Measurements from ENCODE around the gene ZNF654. TPM values are rescaled to one million over a fixed set of nuclear protein-coding genes. Genes with fewer than 3 reads are reported as not detected.

ZNF654 gene
- polyA plus RNA-seq, 3 donors, result 3.0 to 7.2 (median 4.8) TPM

- Histone ChIP-seq H3K9ac (ENCODE audit: insufficient read depth, low read length, poor library complexity, severe bottlenecking) (no peak overlapping the region), H3K4me2 (replicated peaks; ENCODE audit: extremely low read depth, low read length, poor library complexity, severe bottlenecking) (no peak overlapping the region), H3K4me3 (replicated peaks in 1 of 3; ENCODE audit: low read depth in 2 of 3, low read length in 3 of 3) (no peak overlapping the region), H3K9me3 (replicated peaks in 1 of 2; ENCODE audit: control insufficient read depth in 1 of 2, insufficient read depth in 1 of 2, low read length in 2 of 2) (no peaks in the 10 kb centered on the region), H3K36me3 (replicated peaks in 1 of 2; ENCODE audit: control insufficient read depth in 1 of 2, insufficient read depth in 2 of 2, low read length in 2 of 2) (peaks cover 66 to 96% of the 10 kb centered on the region in 2 donors), H4K20me1 (ENCODE audit: insufficient read depth, low read length) (no peaks in the 10 kb centered on the region), H3K4me1 (ENCODE audit: control insufficient read depth in 1 of 2, insufficient read depth in 2 of 2, low read length in 2 of 2) (no peaks in the 10 kb centered on the region), H3K79me2 (ENCODE audit: insufficient read depth, low read length) (peaks cover 5% of the 10 kb centered on the region), H3K27ac (ENCODE audit: low read depth in 1 of 2, low read length in 2 of 2) (no peak overlapping the region), H3K27me3 (ENCODE audit: control insufficient read depth in 2 of 2, insufficient read depth in 2 of 2, low read length in 2 of 2) (no peaks in the 10 kb centered on the region), H2AFZ (ENCODE audit: insufficient read depth, low read depth, low read length, poor library complexity, severe bottlenecking) (no peak overlapping the region)
- no peak for TF ChIP-seq CTCF (IDR thresholded peaks at IDR 0.05)
- WGBS (ENCODE audit: insufficient coverage), result no CpG with 5 or more reads among the region's 1 CpG
- Mint-ChIP-seq H3K4me3 (no peak overlapping the region), H3K27ac (no peak overlapping the region), H3K4me1 (no peaks in the 10 kb centered on the region), H3K36me3 (peaks cover 53 to 68% of the 10 kb centered on the region in 2 donors), H3K27me3 (ENCODE audit: low read depth in 3 of 3) (no peaks in the 10 kb centered on the region), H3K9me3 (no peaks in the 10 kb centered on the region)
- intact Hi-C loops (cut with micrococcal nuclease), result no loop called here
- no peak for DNase-seq
These were observed 78.8 kb downstream of the ZNF654 start for GRCh38 chr3:88137836-88138235.

GRCh38 chr3:88141458-88142083 lies 82.5 kb downstream of the ZNF654 start:
- peaks cover 38 to 50% of the 10 kb centered on the region in 2 donors for H3K36me3 Mint-ChIP-seq

More at GRCh38 chr3:88141458-88142083, 82.5 kb downstream of the ZNF654 start:
- Histone ChIP-seq H3K9me3 (replicated peaks in 1 of 2; ENCODE audit: control insufficient read depth in 1 of 2, insufficient read depth in 1 of 2, low read length in 2 of 2) (no peaks in the 10 kb centered on the region), H3K4me1 (ENCODE audit: control insufficient read depth in 1 of 2, insufficient read depth in 2 of 2, low read length in 2 of 2) (no peaks in the 10 kb centered on the region), H3K27ac (ENCODE audit: low read depth in 1 of 2, low read length in 2 of 2) (no peak overlapping the region), H3K9ac (ENCODE audit: insufficient read depth, low read length, poor library complexity, severe bottlenecking) (no peak overlapping the region), H2AFZ (ENCODE audit: insufficient read depth, low read depth, low read length, poor library complexity, severe bottlenecking) (no peak overlapping the region), H4K20me1 (ENCODE audit: insufficient read depth, low read length) (no peaks in the 10 kb centered on the region), H3K79me2 (ENCODE audit: insufficient read depth, low read length) (peaks cover 5% of the 10 kb centered on the region), H3K27me3 (ENCODE audit: control insufficient read depth in 2 of 2, insufficient read depth in 2 of 2, low read length in 2 of 2) (no peaks in the 10 kb centered on the region), H3K4me2 (replicated peaks; ENCODE audit: extremely low read depth, low read length, poor library complexity, severe bottlenecking) (no peak overlapping the region), H3K4me3 (replicated peaks in 1 of 3; ENCODE audit: low read depth in 2 of 3, low read length in 3 of 3) (no peak overlapping the region), H3K36me3 (replicated peaks in 1 of 2; ENCODE audit: control insufficient read depth in 1 of 2, insufficient read depth in 2 of 2, low read length in 2 of 2) (peaks cover 47 to 60% of the 10 kb centered on the region in 2 donors)
- Mint-ChIP-seq H3K4me3 (no peak overlapping the region), H3K27me3 (ENCODE audit: low read depth in 3 of 3) (no peaks in the 10 kb centered on the region), H3K27ac (no peak overlapping the region), H3K9me3 (no peaks in the 10 kb centered on the region), H3K4me1 (no peaks in the 10 kb centered on the region)
- 67% methylated on average over 3 of the region's 4 CpGs for WGBS (ENCODE audit: insufficient coverage)
- intact Hi-C loops (cut with micrococcal nuclease), result no loop called here
- TF ChIP-seq CTCF (IDR thresholded peaks at IDR 0.05), result no peak
- no peak for DNase-seq
